Measurements from ENCODE around the gene CENPB. TPM values are rescaled to one million over a fixed set of nuclear protein-coding genes. Genes with fewer than 3 reads are reported as not detected.
"Not testable (repeated sequence)": the region's sequence is repeated elsewhere in the genome, so short reads cannot be mapped to it uniquely, and the experiment has no call there.

Gene CENPB
- polyA plus RNA-seq (ENCODE audit: insufficient read length in 3 of 3), result 10 to 100 TPM; 34.3 to 41.0 (median 38.6) TPM

- no peak for DNase-seq (ENCODE audit: low read depth in 3 of 3, low spot score in 2 of 3)
Measured at GRCh38 chr20:3786665-3787323, at the start of gene CENPB. Gene CENPB (minus strand): TSS chr20:3786740. CDS start chr20:3786483, 257 bp downstream.

- no peak for DNase-seq (ENCODE audit: low read depth in 3 of 3, low spot score in 2 of 3)
Measured at GRCh38 chr20:3836132-3836531, 49.6 kb upstream of the CENPB start.

GRCh38 chr20:3829891-3830290 lies 43.4 kb upstream of the CENPB start:
- not testable (repeated sequence) for DNase-seq (ENCODE audit: low read depth in 3 of 3, low spot score in 2 of 3)

- no peak for DNase-seq (ENCODE audit: low read depth in 3 of 3, low spot score in 2 of 3)
Measured at GRCh38 chr20:3828798-3829197, 42.3 kb upstream of the CENPB start.

- DNase-seq (ENCODE audit: low read depth in 3 of 3, low spot score in 2 of 3), result no peak
Measured at GRCh38 chr20:3826420-3826819, 39.9 kb upstream of the CENPB start.

- DNase-seq (ENCODE audit: low read depth in 3 of 3, low spot score in 2 of 3), result no peak
Measured at GRCh38 chr20:3825526-3825925, 39.0 kb upstream of the CENPB start.

- no peak for DNase-seq (ENCODE audit: low read depth in 3 of 3, low spot score in 2 of 3)
Measured at GRCh38 chr20:3823881-3824280, 37.3 kb upstream of the CENPB start.

GRCh38 chr20:3821996-3822395 lies 35.5 kb upstream of the CENPB start:
- DNase-seq (ENCODE audit: low read depth in 3 of 3, low spot score in 2 of 3), result no peak

- no peak for DNase-seq (ENCODE audit: low read depth in 3 of 3, low spot score in 2 of 3)
Measured at GRCh38 chr20:3820901-3821727, 34.6 kb upstream of the CENPB start.

- DNase-seq (ENCODE audit: low read depth in 3 of 3, low spot score in 2 of 3), result peak; percentile 92 to 94 (median 92)
Measured at GRCh38 chr20:3820048-3820900, 33.7 kb upstream of the CENPB start, which contains the start of gene AP5S1. Gene AP5S1 (plus strand): TSS chr20:3820547. CDS start chr20:3822118, 1,571 bp downstream.

GRCh38 chr20:3819411-3820047 lies 33.0 kb upstream of the CENPB start:
- no peak for DNase-seq (ENCODE audit: low read depth in 3 of 3, low spot score in 2 of 3)

- DNase-seq (ENCODE audit: low read depth in 3 of 3, low spot score in 2 of 3), result no peak
Measured at GRCh38 chr20:3818155-3819151, 31.9 kb upstream of the CENPB start.

- no peak for DNase-seq (ENCODE audit: low read depth in 3 of 3, low spot score in 2 of 3)
Measured at GRCh38 chr20:3815703-3816315, 29.3 kb upstream of the CENPB start.

GRCh38 chr20:3814928-3815495 lies 28.5 kb upstream of the CENPB start:
- no peak for DNase-seq (ENCODE audit: low read depth in 3 of 3, low spot score in 2 of 3)

- DNase-seq (ENCODE audit: low read depth in 3 of 3, low spot score in 2 of 3), result no peak
Measured at GRCh38 chr20:3813848-3814581, 27.5 kb upstream of the CENPB start.

GRCh38 chr20:3812975-3813847 lies 26.7 kb upstream of the CENPB start:
- DNase-seq (ENCODE audit: low read depth in 3 of 3, low spot score in 2 of 3), result no peak

GRCh38 chr20:3812259-3812681 lies 25.7 kb upstream of the CENPB start:
- no peak for DNase-seq (ENCODE audit: low read depth in 3 of 3, low spot score in 2 of 3)

All from right renal cortex interstitium (tissue), 3 donors.